GM12878 (cell line): Measurements from ENCODE around the gene IRF2BPL. TPM values are rescaled to one million over a fixed set of nuclear protein-coding genes. Genes with fewer than 3 reads are reported as not detected.

ENCODE experiments used
- ATF2 ChIP-seq: IDR thresholded peaks from 2 replicates; pipeline ENCODE4 v1.6.1; 2012; ENCODE audit warnings: low read length, inconsistent platforms
- BHLHE40 ChIP-seq, 2 experiments: fragments of 450-650 bp in 1 of 2; IDR thresholded peaks; 2 replicates each; pipeline ENCODE4 v1.6.1; 2011 to 2017; ENCODE audit warnings: low read depth in 2 of 2, borderline replicate concordance in 1 of 2, improper control_type of control experiment in 1 of 2, low read length in 1 of 2, mild to moderate bottlenecking in 1 of 2
- BMI1 ChIP-seq: fragments of 450-650 bp; IDR thresholded peaks from 2 replicates; pipeline ENCODE4 v1.6.1; 2016; ENCODE audit warnings: mild to moderate bottlenecking, moderate library complexity, borderline replicate concordance
- CBX3 ChIP-seq: fragments of 200-600 bp; sonication (generic); IDR thresholded peaks from 2 replicates; pipeline ENCODE4 v1.6.1; 2016; ENCODE audit warnings: low read depth, borderline replicate concordance
- CUX1 ChIP-seq: IDR thresholded peaks from 2 replicates; pipeline ENCODE4 v1.6.1; 2012; ENCODE audit warnings: improper control_type of control experiment, low read depth, low read length; ENCODE audit not compliant: insufficient replicate concordance
- ELK1 ChIP-seq: IDR thresholded peaks from 2 replicates; pipeline ENCODE4 v1.6.1; 2012; ENCODE audit warnings: low read depth, low read length, improper control_type of control experiment
- HCFC1 ChIP-seq: fragments of 150-350 bp; IDR thresholded peaks from 2 replicates; pipeline ENCODE4 v1.6.1; 2014; ENCODE audit warnings: low read length
- HDGF ChIP-seq: fragments of 450-650 bp; IDR thresholded peaks from 2 replicates; pipeline ENCODE4 v1.6.1; 2016; ENCODE audit warnings: antibody characterized with exemption
- KDM1A ChIP-seq: fragments of 200-600 bp; sonication (generic); IDR thresholded peaks from 2 replicates; pipeline ENCODE4 v1.6.1; 2016; ENCODE audit warnings: borderline replicate concordance
- KLF5 ChIP-seq: fragments of 450-650 bp; IDR thresholded peaks from 2 replicates; pipeline ENCODE4 v1.6.1; 2014; ENCODE audit warnings: mild to moderate bottlenecking; ENCODE audit not compliant: partially characterized antibody
- MXI1 ChIP-seq: fragments of 150-350 bp; IDR thresholded peaks from 2 replicates; pipeline ENCODE4 v1.6.1; 2011; ENCODE audit warnings: low read depth, mild to moderate bottlenecking, inconsistent platforms, low read length, improper control_type of control experiment
- MYB ChIP-seq: fragments of 150-350 bp; IDR thresholded peaks from 2 replicates; pipeline ENCODE4 v1.6.1; 2014; ENCODE audit warnings: mild to moderate bottlenecking, low read depth, low read length, borderline replicate concordance
- MYC ChIP-seq: IDR thresholded peaks from 2 replicates; pipeline ENCODE4 v1.6.1; 2011; ENCODE audit warnings: mild to moderate bottlenecking, low read length, moderate library complexity, inconsistent platforms; ENCODE audit not compliant: insufficient read depth, insufficient replicate concordance, insufficient read length, severe bottlenecking
- PBX3 ChIP-seq: IDR thresholded peaks from 2 replicates; pipeline ENCODE4 v1.6.1; 2011; ENCODE audit warnings: mild to moderate bottlenecking, low read depth, low read length, moderate library complexity; ENCODE audit not compliant: insufficient replicate concordance
- RUNX3 ChIP-seq: IDR thresholded peaks from 2 replicates; pipeline ENCODE4 v1.6.1; 2012; ENCODE audit warnings: low read length, inconsistent platforms
- SPI1 ChIP-seq: IDR thresholded peaks from 2 replicates; pipeline ENCODE4 v1.6.1; 2011; ENCODE audit warnings: low read depth, mild to moderate bottlenecking, low read length, moderate library complexity, borderline replicate concordance; ENCODE audit not compliant: insufficient read depth
- SREBF2 ChIP-seq: IDR thresholded peaks from 2 replicates; pipeline ENCODE4 v1.6.1; 2012; ENCODE audit warnings: mild to moderate bottlenecking, low read length
- STAT3 ChIP-seq: IDR thresholded peaks from 2 replicates; pipeline ENCODE4 v1.6.1; 2011; ENCODE audit warnings: low read depth, low read length, improper control_type of control experiment
- polyA plus RNA-seq, 11 experiments: library from polyadenylated mRNA; depleted of rRNA in 4 of 11; unstranded in 6 of 11; stranded (reverse) in 5 of 11; fragments of >200 nt; fragmentation: Nextera tagmentation in 4 of 11; fragmentation: Illumina TruSeq in 1 of 11; extraction: Ambion mirVana in 4 of 11; extraction: Trizol in 1 of 11; gene quantifications; 1 replicate in 1 of 11; 2 replicates in 10 of 11; pipeline versions ENCODE4 v1.2.1 to v1.2.3, GENCODE V29; 2011 to 2016; ENCODE audit warnings: inconsistent platforms in 2 of 11, missing spikeins in 2 of 11, low read depth in 1 of 11
- total RNA-seq, 4 experiments: library from RNA; depleted of rRNA in 3 of 4; stranded (reverse); fragments of >200 nt in 3 of 4; fragmentation: Illumina TruSeq in 1 of 4; extraction: Trizol in 1 of 4; gene quantifications; 2 replicates each; pipeline versions ENCODE4 v1.2.1 to v1.2.3, GENCODE V29; 2013 to 2021

The IRF2BPL gene
- total and polyA plus RNA-seq, 10 of the 15 experiments (the other 5 are each of a cell fraction or from before 2014, with no cell fraction given), result 1.2 to 34.5 (median 3.1) TPM

GRCh38 chr14:77040059-77040740 is 11.7 kb upstream of the IRF2BPL start (continued):
- peak; percentile 64; the same call in 1 of the 2 replicates for TF ChIP-seq STAT3
- TF ChIP-seq CBX3, result no peak
- TF ChIP-seq HCFC1, result no peak
- peak; percentile 59; the same call in 1 of the 2 replicates for TF ChIP-seq RUNX3
- TF ChIP-seq MYB, result peak; percentile 88; the same call in 1 of the 2 replicates
- TF ChIP-seq BMI1, result peak; percentile 97
- no peak for TF ChIP-seq CUX1
- TF ChIP-seq HDGF, result peak; percentile 32; the same call in 1 of the 2 replicates
- TF ChIP-seq ATF2, result no peak; the same call in 1 of the 2 replicates
- TF ChIP-seq SREBF2, result no peak
- no peak for TF ChIP-seq ELK1
- TF ChIP-seq PBX3, result peak; percentile 25
- peak; percentile 23 to 71; a peak in 2 of 4 replicates for TF ChIP-seq BHLHE40 (IDR thresholded peaks at IDR 0.05; ENCODE audit: borderline replicate concordance in 1 of 2, low read depth in 2 of 2, low read length in 1 of 2)
- peak; percentile 94 for TF ChIP-seq MXI1
- TF ChIP-seq KLF5, result peak; percentile 42
- peak; percentile 54; the same call in 1 of the 2 replicates for TF ChIP-seq SPI1
- no peak for TF ChIP-seq KDM1A
- no peak for TF ChIP-seq MYC
